H1 (cell line): ENCODE results near the gene TMEM140. TPM values are rescaled to one million over a fixed set of nuclear protein-coding genes. Genes with fewer than 3 reads are reported as not detected.

Source experiments
- CTCF ChIA-PET: fragments of 300-600 bp; sonication (Branson Sonifier 250); formaldehyde crosslinking; loops from one replicate; lab custom pipeline; 2021; ENCODE audit not compliant: partially characterized antibody; lab: Charles Lee
- POLR2A ChIA-PET: fragments of 300-600 bp; sonication (Branson Sonifier 250); formaldehyde crosslinking; loops from one replicate; lab custom pipeline; 2021; ENCODE audit warnings: inconsistent platforms; ENCODE audit not compliant: partially characterized antibody; lab: Charles Lee
- DNase-seq, 2 experiments: peaks; one replicate each; pipeline versions ENCODE4 v3.0.0 to v3.0.0-alpha.2; 2010 to 2022; ENCODE audit warnings: low spot score in 2 of 2, low read depth in 1 of 2, mixed read lengths in 1 of 2
- FAIRE-seq: peaks from 2 replicates; lab custom pipeline; 2011; peaks lifted over from hg19 to GRCh38; lab: Jason Lieb, UNC
- H2AFZ ChIP-seq: 2 replicates; pipeline ENCODE4 v1.8.1; 2012; ENCODE audit warnings: low read length, inconsistent platforms
- H2AK5ac ChIP-seq: 2 replicates; pipeline ENCODE4 v1.6.1; 2013; ENCODE audit warnings: low read depth, low read length
- H2BK120ac ChIP-seq: replicated peaks from 2 replicates; pipeline ENCODE3; 2013; ENCODE audit warnings: low read depth, low read length, inconsistent platforms
- H2BK12ac ChIP-seq: 2 replicates; pipeline ENCODE4 v1.6.1; 2013; ENCODE audit warnings: low read depth, low read length
- H2BK15ac ChIP-seq: 2 replicates; pipeline ENCODE4 v1.6.1; 2013; ENCODE audit warnings: low read length
- H2BK20ac ChIP-seq: 2 replicates; pipeline ENCODE4 v1.6.1; 2013; ENCODE audit warnings: low read length
- H2BK5ac ChIP-seq: 2 replicates; pipeline ENCODE4 v1.6.1; 2013; ENCODE audit warnings: low read depth, low read length
- H3K14ac ChIP-seq: 2 replicates; pipeline ENCODE4 v1.6.1; 2013; ENCODE audit warnings: inconsistent platforms; ENCODE audit not compliant: insufficient read length
- H3K18ac ChIP-seq: 2 replicates; pipeline ENCODE4 v1.6.1; 2013; ENCODE audit warnings: low read length; ENCODE audit errors: extremely low read depth
- H3K23ac ChIP-seq: 2 replicates; pipeline ENCODE4 v1.6.1; 2013; ENCODE audit warnings: inconsistent platforms; ENCODE audit not compliant: insufficient read length
- H3K23me2 ChIP-seq: 2 replicates; pipeline ENCODE4 v1.6.1; 2013; ENCODE audit warnings: low read depth, low read length
- H3K27ac ChIP-seq: 2 replicates; pipeline ENCODE4 v1.6.1; 2011; ENCODE audit warnings: low read depth, low read length, inconsistent platforms
- H3K27me3 ChIP-seq, 4 experiments: replicated peaks in 1 of 4; 1 replicate in 1 of 4; 2 replicates in 3 of 4; pipeline versions ENCODE4 v1.6.1 to v1.8.1; 2011 to 2013; ENCODE audit warnings: low read length in 3 of 4, mild to moderate bottlenecking in 3 of 4, inconsistent platforms in 2 of 4, mixed read lengths in 2 of 4, moderate library complexity in 1 of 4; ENCODE audit not compliant: control insufficient read depth in 3 of 4, insufficient read depth in 3 of 4; ENCODE audit errors: extremely low read depth in 1 of 4
- H3K36me3 ChIP-seq, 4 experiments: 2 replicates each; pipeline versions ENCODE4 v1.6.1 to v1.8.1; 2011 to 2013; ENCODE audit warnings: mild to moderate bottlenecking in 4 of 4, low read length in 3 of 4, moderate library complexity in 2 of 4, control low read depth in 1 of 4, inconsistent platforms in 1 of 4; ENCODE audit not compliant: insufficient read depth in 4 of 4, control insufficient read depth in 2 of 4
- H3K4ac ChIP-seq: replicated peaks from 2 replicates; pipeline ENCODE3; 2013; ENCODE audit warnings: low read length, low read depth, mixed read lengths, inconsistent platforms; ENCODE audit not compliant: insufficient read length
- H3K4me1 ChIP-seq, 4 experiments: replicated peaks in 1 of 4; 1 replicate in 1 of 4; 2 replicates in 3 of 4; pipeline versions ENCODE4 v1.6.1 to v1.8.1; 2011 to 2013; ENCODE audit warnings: low read length in 3 of 4, inconsistent platforms in 2 of 4, mixed read lengths in 1 of 4; ENCODE audit not compliant: insufficient read depth in 4 of 4, control insufficient read depth in 3 of 4
- H3K4me2 ChIP-seq, 2 experiments: 2 replicates each; pipeline versions ENCODE4 v1.6.1 to v1.8.1; 2011 to 2013; ENCODE audit warnings: low read depth in 2 of 2, low read length in 2 of 2, control low read depth in 1 of 2, inconsistent platforms in 1 of 2, mild to moderate bottlenecking in 1 of 2; ENCODE audit not compliant: insufficient read depth in 1 of 2
- H3K4me3 ChIP-seq, 4 experiments: fragments of 200-600, 300-600 bp in 1 of 4; sonication (generic), shearing (Covaris generic), sonication (Bioruptor Twin) in 1 of 4; 2 replicates each; pipeline versions ENCODE4 v1.5.1 to v1.8.1; 2011 to 2016; ENCODE audit warnings: low read length in 4 of 4, low read depth in 3 of 4, control low read depth in 2 of 4, inconsistent platforms in 2 of 4, mild to moderate bottlenecking in 2 of 4, mixed read lengths in 1 of 4, moderate library complexity in 1 of 4; ENCODE audit not compliant: insufficient read depth in 2 of 4; ENCODE audit errors: extremely low read depth in 1 of 4
- H3K56ac ChIP-seq: replicated peaks from 2 replicates; pipeline ENCODE3; 2013; ENCODE audit warnings: low read depth, mild to moderate bottlenecking, mixed read lengths, low read length, inconsistent platforms; ENCODE audit not compliant: insufficient read length
- H3K79me1 ChIP-seq: 2 replicates; pipeline ENCODE4 v1.6.1; 2013; ENCODE audit warnings: low read depth, low read length, control low read depth
- H3K79me2 ChIP-seq, 2 experiments: 2 replicates each; pipeline versions ENCODE4 v1.6.1 to v1.8.1; 2012 to 2013; ENCODE audit warnings: low read length in 2 of 2, mild to moderate bottlenecking in 2 of 2, inconsistent platforms in 1 of 2; ENCODE audit not compliant: insufficient read depth in 2 of 2, control insufficient read depth in 1 of 2
- H3K9ac ChIP-seq, 4 experiments: replicated peaks in 1 of 4; 1 replicate in 1 of 4; 2 replicates in 3 of 4; pipeline versions ENCODE4 v1.6.1 to v1.8.1; 2011 to 2013; ENCODE audit warnings: low read depth in 3 of 4, low read length in 3 of 4, control low read depth in 2 of 4, mild to moderate bottlenecking in 2 of 4, moderate library complexity in 2 of 4, inconsistent platforms in 1 of 4; ENCODE audit errors: extremely low read depth in 1 of 4
- H3K9me3 ChIP-seq, 2 experiments: 2 replicates each; pipeline versions ENCODE4 v1.6.1 to v1.8.1; 2012 to 2013; ENCODE audit warnings: mild to moderate bottlenecking in 2 of 2, moderate library complexity in 2 of 2, control low read depth in 1 of 2, inconsistent platforms in 1 of 2, low read depth in 1 of 2, low read length in 1 of 2, mixed read lengths in 1 of 2; ENCODE audit not compliant: insufficient read depth in 2 of 2
- H4K20me1 ChIP-seq, 2 experiments: replicated peaks in 1 of 2; 2 replicates each; pipeline versions ENCODE3 to v1.8.1; 2011 to 2013; ENCODE audit warnings: inconsistent platforms in 2 of 2, low read length in 2 of 2, mild to moderate bottlenecking in 1 of 2; ENCODE audit not compliant: insufficient read depth in 2 of 2, control insufficient read depth in 1 of 2
- H4K5ac ChIP-seq: 2 replicates; pipeline ENCODE4 v1.6.1; 2013; ENCODE audit warnings: low read length, low read depth, mixed read lengths, inconsistent platforms; ENCODE audit not compliant: insufficient read length
- H4K8ac ChIP-seq: 2 replicates; pipeline ENCODE4 v1.8.0; 2013; ENCODE audit warnings: mild to moderate bottlenecking, moderate library complexity, low read length, inconsistent platforms; ENCODE audit not compliant: insufficient read depth; ENCODE audit errors: extremely low read depth
- H4K91ac ChIP-seq: replicated peaks from 2 replicates; pipeline ENCODE3; 2013; ENCODE audit warnings: low read length, mixed read lengths, inconsistent platforms; ENCODE audit not compliant: insufficient read length
- ATF2 ChIP-seq: IDR thresholded peaks from 2 replicates; pipeline ENCODE4 v1.6.1; 2012; ENCODE audit warnings: low read length, inconsistent platforms
- CTBP2 ChIP-seq: IDR thresholded peaks from 2 replicates; pipeline ENCODE4 v1.7.0; 2011; ENCODE audit warnings: borderline replicate concordance, mild to moderate bottlenecking, moderate library complexity, mixed read lengths, low read length; ENCODE audit not compliant: insufficient read depth, insufficient read length
- EZH2 ChIP-seq: fragments of 200-600 bp; sonication (generic); IDR thresholded peaks from 2 replicates; pipeline ENCODE4 v1.7.1; 2012; ENCODE audit warnings: low read depth, mild to moderate bottlenecking, moderate library complexity, low read length, inconsistent platforms; ENCODE audit not compliant: severe bottlenecking
- SAP30 ChIP-seq: fragments of 300-600 bp; sonication (generic); IDR thresholded peaks from 2 replicates; pipeline ENCODE4 v1.7.1; 2012; ENCODE audit warnings: low read length, moderate library complexity, mild to moderate bottlenecking, inconsistent platforms; ENCODE audit not compliant: insufficient read depth, insufficient replicate concordance
- WGBS, 2 experiments: shearing (Covaris generic) in 1 of 2; methylation state at CpG; one replicate each; pipeline versions ENCODE4 v1.1.6 to v1.1.7; 2013 to 2015; ENCODE audit warnings: low lambda C conversion rate in 2 of 2, mixed read lengths in 2 of 2, inconsistent platforms in 1 of 2, low coverage in 1 of 2, missing lambda C conversion rate in 1 of 2; ENCODE audit not compliant: insufficient replicate concordance in 2 of 2, insufficient coverage in 1 of 2, insufficient read length in 1 of 2; ENCODE audit errors: extremely low coverage in 1 of 2, missing lambda C conversion rate in 1 of 2; 5-methylcytosine and 5-hydroxymethylcytosine counted together
- polyA plus RNA-seq, 7 experiments: library from polyadenylated mRNA; depleted of rRNA in 3 of 7; stranded (reverse) in 5 of 7; unstranded in 2 of 7; fragments of >200 nt in 5 of 7; fragments of 200-250 nt in 2 of 7; gene quantifications; 1 replicate in 5 of 7; 2 replicates in 1 of 7; 4 replicates in 1 of 7; pipeline versions ENCODE4 v1.2.1 to v1.2.3, GENCODE V29; 2011 to 2013; ENCODE audit warnings: missing spikeins in 2 of 7, mixed read lengths in 2 of 7
- total RNA-seq: library from RNA; stranded (reverse); fragmentation: NEBNext Ultra II Directional; extraction: Animal tissue kit (Norgen Biotek cat#: 25700); gene quantifications from 2 replicates; pipeline ENCODE4 v1.2.1, GENCODE V29; 2021

The TMEM140 gene
- total and polyA plus RNA-seq, 2 of the 8 experiments (the other 6 are each of a cell fraction or from before 2014, with no cell fraction given): not detected

- Histone ChIP-seq H3K36me3 (peaks cover 0 to under 1% (median 0%) of the 10 kb centered on the region in 4 experiments; a peak in 1 of 8 replicates), H2AK5ac (no peak overlapping the region), H3K79me1 (no peaks in the 10 kb centered on the region), H3K9ac (no peak overlapping the region), H3K23ac (no peak overlapping the region), H3K27me3 (peaks cover 0 to 8% (median 3%) of the 10 kb centered on the region in 4 experiments; a peak in 5 of 7 replicates), H2BK120ac (no peak overlapping the region), H4K8ac (no peak overlapping the region), H3K23me2 (peaks cover 8% of the 10 kb centered on the region), H3K4ac (no peak overlapping the region), H3K18ac (no peak overlapping the region), H2BK20ac (no peak overlapping the region), H3K27ac (no peak overlapping the region), H2AFZ (no peak overlapping the region), H3K14ac (no peak overlapping the region), H2BK5ac (no peak overlapping the region), H3K4me3 (no peak overlapping the region), H4K20me1 (peaks cover 0 to 1% of the 10 kb centered on the region in 2 experiments), H2BK12ac (no peak overlapping the region), H3K56ac (no peak overlapping the region), H2BK15ac (no peak overlapping the region), H3K4me1 (no peaks in the 10 kb centered on the region; a peak in 2 of 7 replicates), H4K5ac (no peak overlapping the region), H3K4me2 (no peak overlapping the region), H3K79me2 (no peaks in the 10 kb centered on the region), H3K9me3 (no peaks in the 10 kb centered on the region), H4K91ac (no peak overlapping the region)
- CTCF ChIA-PET: interaction anchor here (0.9 to 1.7 kb wide), 5 partner anchors 8 to 157 kb away, joined by 3 to 5 read pairs (median 3); partner anchors contain the start of gene STRA8
- TF ChIP-seq EZH2: no peak
- no peak for TF ChIP-seq CTBP2
- no peak for TF ChIP-seq ATF2
- TF ChIP-seq SAP30: no peak
- POLR2A ChIA-PET: interaction anchor here (1.2 to 1.3 kb wide), 2 partner anchors 13 to 20 kb away, joined by 3 read pairs; no protein-coding TSS in a partner anchor
- DNase-seq (no peak), FAIRE-seq (no peak)
- WGBS, 2 experiments: 89% methylated on average over 7 of the region's 7 CpGs; no CpG with 5 or more reads in 1 of the 2 experiments
These were observed 59.1 kb downstream of the TMEM140 start for GRCh38 chr7:135206941-135207391.
